GM18519 (cell line): Measurements from ENCODE around the gene ALKBH5.

ENCODE experiments used
- ATAC-seq: cut with Tn5 transposase; IDR thresholded peaks from one replicate; pipeline ENCODE4 v1.9.1; 2021; ENCODE audit warnings: mild to moderate bottlenecking, moderate library complexity; ENCODE audit not compliant: unreplicated experiment, low FRiP score

Gene ALKBH5

GRCh38 chr17:18256776-18257175 lies 73.1 kb downstream of the ALKBH5 start:
- ATAC-seq, result no peak

DNA sequence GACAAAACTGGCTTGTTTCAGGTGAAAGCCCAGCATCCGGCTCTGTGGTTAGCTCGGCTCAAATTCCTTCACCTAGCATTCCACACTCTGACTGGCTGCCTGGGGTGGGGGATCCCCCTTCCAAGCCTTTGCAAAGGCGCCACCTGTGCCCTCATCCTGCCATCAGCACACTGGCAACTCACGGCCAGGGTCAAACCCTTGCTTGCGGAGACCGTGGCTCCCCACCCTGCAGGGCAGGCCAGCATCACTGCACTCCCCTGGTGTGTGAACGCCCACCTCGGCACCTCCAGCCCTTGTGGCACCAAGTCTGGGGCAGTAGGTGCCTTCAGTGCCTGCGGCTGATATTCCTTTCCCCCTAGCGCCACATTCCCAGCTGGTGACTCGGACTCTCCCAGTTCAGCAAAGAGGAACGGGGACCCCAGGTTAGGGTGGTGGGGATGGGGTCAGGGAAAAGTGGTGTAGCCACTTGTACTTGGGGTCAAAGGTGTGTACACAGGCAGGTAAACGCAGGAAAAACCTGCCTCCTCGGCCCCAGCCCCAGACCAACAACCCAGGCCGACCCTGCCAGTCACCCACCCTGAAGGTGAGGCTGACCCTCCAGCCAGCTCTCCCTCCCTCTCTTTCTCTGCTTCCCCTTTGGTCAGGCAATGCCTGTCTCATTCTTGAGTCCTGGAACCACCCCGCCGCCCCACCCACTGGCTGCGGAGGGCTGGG lies 73.8 kb downstream of the ALKBH5 start:
- no peak for ATAC-seq

DNA sequence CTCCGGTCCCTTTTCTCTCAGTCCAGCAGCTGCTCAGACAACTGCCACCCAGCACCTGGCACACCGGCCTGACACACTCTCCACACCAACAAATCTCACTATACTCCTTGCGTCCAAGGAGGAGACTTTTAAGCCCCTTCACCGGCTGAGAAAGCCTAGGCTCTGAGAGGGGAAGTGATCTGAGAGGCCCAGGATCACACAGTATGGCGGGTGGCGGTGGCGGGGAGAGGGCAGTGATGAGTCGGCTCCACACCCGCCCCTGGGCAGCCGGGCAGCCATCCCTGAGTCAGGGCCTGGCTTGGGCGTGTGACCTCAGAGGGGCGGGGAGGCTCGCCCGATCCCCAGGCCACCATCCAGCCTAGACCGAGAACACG lies 74.3 kb downstream of the ALKBH5 start:
- no peak for ATAC-seq

- ATAC-seq, result no peak
These were observed 74.9 kb downstream of the ALKBH5 start, which contains the start of gene FLII for GRCh38 chr17:18258356-18259038. Gene FLII, minus strand, starts transcription at chr17:18258738. Its CDS starts 48 bp downstream, at chr17:18258690.
